Measurements from ENCODE around the gene TRPV2. TPM values are rescaled to one million over a fixed set of nuclear protein-coding genes. Genes with fewer than 3 reads are reported as not detected.
"Not testable (repeated sequence)": the region's sequence is repeated elsewhere in the genome, so short reads cannot be mapped to it uniquely, and the experiment has no call there.

Gene TRPV2
- polyA plus RNA-seq, 2 donors, result 2.7 to 2.8 TPM

- Histone ChIP-seq H3K27me3 (ENCODE audit: control insufficient read depth in 1 of 2, insufficient read depth in 2 of 2, low read length in 2 of 2) (no peaks in the 10 kb centered on the region), H3K27ac (ENCODE audit: low read depth in 2 of 2, low read length in 1 of 2) (no peak overlapping the region), H3K36me3 (ENCODE audit: control insufficient read depth in 2 of 2, insufficient read depth in 2 of 2, low read length in 1 of 2) (peaks cover 10 to 11% of the 10 kb centered on the region in 2 donors), H3K4me3 (ENCODE audit: low read depth in 1 of 2, low read length in 2 of 2) (no peak overlapping the region), H3K4me1 (ENCODE audit: control insufficient read depth in 2 of 2, insufficient read depth in 2 of 2, low read length in 1 of 2) (peaks cover 0 to 6% of the 10 kb centered on the region in 2 donors), H3K9me3 (ENCODE audit: control insufficient read depth in 2 of 2, insufficient read depth in 1 of 2, low read depth in 1 of 2, low read length in 1 of 2) (no peaks in the 10 kb centered on the region)
- WGBS, 2 donors, result 85 to 90% methylated on average over 4 of the region's 4 CpGs
Observed at GRCh38 chr17:16450028-16450427, 34.7 kb downstream of the TRPV2 start.

- WGBS, 2 donors, result 76 to 79% methylated on average over 8 of the region's 8 CpGs
- H3K9me3 ChIP-seq (ENCODE audit: control insufficient read depth in 2 of 2, insufficient read depth in 1 of 2, low read depth in 1 of 2, low read length in 1 of 2); H3K4me3 ChIP-seq (ENCODE audit: low read depth in 1 of 2, low read length in 2 of 2); H3K4me1 ChIP-seq (ENCODE audit: control insufficient read depth in 2 of 2, insufficient read depth in 2 of 2, low read length in 1 of 2); H3K36me3 ChIP-seq (ENCODE audit: control insufficient read depth in 2 of 2, insufficient read depth in 2 of 2, low read length in 1 of 2); H3K27me3 ChIP-seq (ENCODE audit: control insufficient read depth in 1 of 2, insufficient read depth in 2 of 2, low read length in 2 of 2); H3K27ac ChIP-seq (ENCODE audit: low read depth in 2 of 2, low read length in 1 of 2): not testable (repeated sequence)
Observed at GRCh38 chr17:16452268-16452667, 36.9 kb downstream of the TRPV2 start.

GRCh38 chr17:16453493-16453851, 38.1 kb downstream of the TRPV2 start:
- Histone ChIP-seq H3K4me3 (ENCODE audit: low read depth in 1 of 2, low read length in 2 of 2) (no peak overlapping the region), H3K9me3 (ENCODE audit: control insufficient read depth in 2 of 2, insufficient read depth in 1 of 2, low read depth in 1 of 2, low read length in 1 of 2) (no peaks in the 10 kb centered on the region), H3K27me3 (ENCODE audit: control insufficient read depth in 1 of 2, insufficient read depth in 2 of 2, low read length in 2 of 2) (no peaks in the 10 kb centered on the region), H3K4me1 (ENCODE audit: control insufficient read depth in 2 of 2, insufficient read depth in 2 of 2, low read length in 1 of 2) (no peaks in the 10 kb centered on the region), H3K36me3 (ENCODE audit: control insufficient read depth in 2 of 2, insufficient read depth in 2 of 2, low read length in 1 of 2) (peaks cover 6 to 7% of the 10 kb centered on the region in 2 donors), H3K27ac (ENCODE audit: low read depth in 2 of 2, low read length in 1 of 2) (no peak overlapping the region)
- WGBS, 2 donors, result 81 to 82% methylated on average over 4 of the region's 4 CpGs

GRCh38 chr17:16455997-16456741, 40.8 kb downstream of the TRPV2 start:
- no peak overlapping the region for H3K27ac ChIP-seq (ENCODE audit: low read depth in 2 of 2, low read length in 1 of 2)
- no peaks in the 10 kb centered on the region for H3K27me3 ChIP-seq (ENCODE audit: control insufficient read depth in 1 of 2, insufficient read depth in 2 of 2, low read length in 2 of 2)
- WGBS, 2 donors, result 82 to 88% methylated on average over 5 of the region's 5 CpGs
- no peak overlapping the region for H3K4me3 ChIP-seq (ENCODE audit: low read depth in 1 of 2, low read length in 2 of 2)
- no peaks in the 10 kb centered on the region for H3K4me1 ChIP-seq (ENCODE audit: control insufficient read depth in 2 of 2, insufficient read depth in 2 of 2, low read length in 1 of 2)
- H3K36me3 ChIP-seq (ENCODE audit: control insufficient read depth in 2 of 2, insufficient read depth in 2 of 2, low read length in 1 of 2), result peaks cover 0 to 4% of the 10 kb centered on the region in 2 donors
- no peaks in the 10 kb centered on the region for H3K9me3 ChIP-seq (ENCODE audit: control insufficient read depth in 2 of 2, insufficient read depth in 1 of 2, low read depth in 1 of 2, low read length in 1 of 2)

GRCh38 chr17:16456742-16457316, 41.5 kb downstream of the TRPV2 start:
- WGBS, 2 donors, result 82 to 88% methylated on average over 9 of the region's 9 CpGs
- no peak overlapping the region for H3K27ac ChIP-seq (ENCODE audit: low read depth in 2 of 2, low read length in 1 of 2)
- H3K27me3 ChIP-seq (ENCODE audit: control insufficient read depth in 1 of 2, insufficient read depth in 2 of 2, low read length in 2 of 2), result no peaks in the 10 kb centered on the region
- H3K4me1 ChIP-seq (ENCODE audit: control insufficient read depth in 2 of 2, insufficient read depth in 2 of 2, low read length in 1 of 2), result no peaks in the 10 kb centered on the region
- no peaks in the 10 kb centered on the region for H3K9me3 ChIP-seq (ENCODE audit: control insufficient read depth in 2 of 2, insufficient read depth in 1 of 2, low read depth in 1 of 2, low read length in 1 of 2)
- H3K4me3 ChIP-seq (ENCODE audit: low read depth in 1 of 2, low read length in 2 of 2), result no peak overlapping the region
- peaks cover 0 to 4% of the 10 kb centered on the region in 2 donors for H3K36me3 ChIP-seq (ENCODE audit: control insufficient read depth in 2 of 2, insufficient read depth in 2 of 2, low read length in 1 of 2)

GRCh38 chr17:16459271-16459670, 43.9 kb downstream of the TRPV2 start:
- no peak overlapping the region for H3K27ac ChIP-seq (ENCODE audit: low read depth in 2 of 2, low read length in 1 of 2)
- WGBS, 2 donors, result 81% methylated on average over 11 of the region's 11 CpGs
- no peaks in the 10 kb centered on the region for H3K27me3 ChIP-seq (ENCODE audit: control insufficient read depth in 1 of 2, insufficient read depth in 2 of 2, low read length in 2 of 2)
- H3K9me3 ChIP-seq (ENCODE audit: control insufficient read depth in 2 of 2, insufficient read depth in 1 of 2, low read depth in 1 of 2, low read length in 1 of 2), result no peaks in the 10 kb centered on the region
- H3K4me1 ChIP-seq (ENCODE audit: control insufficient read depth in 2 of 2, insufficient read depth in 2 of 2, low read length in 1 of 2), result peaks cover 0 to 3% of the 10 kb centered on the region in 2 donors
- peaks cover 0 to 4% of the 10 kb centered on the region in 2 donors for H3K36me3 ChIP-seq (ENCODE audit: control insufficient read depth in 2 of 2, insufficient read depth in 2 of 2, low read length in 1 of 2)
- H3K4me3 ChIP-seq (ENCODE audit: low read depth in 1 of 2, low read length in 2 of 2), result no peak overlapping the region

- no peaks in the 10 kb centered on the region for H3K9me3 ChIP-seq (ENCODE audit: control insufficient read depth in 2 of 2, insufficient read depth in 1 of 2, low read depth in 1 of 2, low read length in 1 of 2)
- H3K36me3 ChIP-seq (ENCODE audit: control insufficient read depth in 2 of 2, insufficient read depth in 2 of 2, low read length in 1 of 2), result peaks cover 0 to 4% of the 10 kb centered on the region in 2 donors
- no peak overlapping the region for H3K27ac ChIP-seq (ENCODE audit: low read depth in 2 of 2, low read length in 1 of 2)
- peaks cover 0 to 3% of the 10 kb centered on the region in 2 donors for H3K4me1 ChIP-seq (ENCODE audit: control insufficient read depth in 2 of 2, insufficient read depth in 2 of 2, low read length in 1 of 2)
- no peak overlapping the region for H3K4me3 ChIP-seq (ENCODE audit: low read depth in 1 of 2, low read length in 2 of 2)
- H3K27me3 ChIP-seq (ENCODE audit: control insufficient read depth in 1 of 2, insufficient read depth in 2 of 2, low read length in 2 of 2), result no peaks in the 10 kb centered on the region
- 73 to 84% methylated on average over 5 of the region's 5 CpGs for WGBS, 2 donors
Observed at GRCh38 chr17:16459855-16460550, 44.6 kb downstream of the TRPV2 start.

- H3K27ac ChIP-seq (ENCODE audit: low read depth in 2 of 2, low read length in 1 of 2), result no peak overlapping the region
- WGBS, 2 donors, result 91 to 92% methylated on average over 17 of the region's 17 CpGs
- H3K4me1 ChIP-seq (ENCODE audit: control insufficient read depth in 2 of 2, insufficient read depth in 2 of 2, low read length in 1 of 2), result peaks cover 0 to 3% of the 10 kb centered on the region in 2 donors
Observed at GRCh38 chr17:16460796-16461605, 45.6 kb downstream of the TRPV2 start.

GRCh38 chr17:16461606-16461866, 46.2 kb downstream of the TRPV2 start:
- no peaks in the 10 kb centered on the region for H3K9me3 ChIP-seq (ENCODE audit: control insufficient read depth in 2 of 2, insufficient read depth in 1 of 2, low read depth in 1 of 2, low read length in 1 of 2)
- H3K36me3 ChIP-seq (ENCODE audit: control insufficient read depth in 2 of 2, insufficient read depth in 2 of 2, low read length in 1 of 2), result peaks cover 0 to 2% of the 10 kb centered on the region in 2 donors
- no peaks in the 10 kb centered on the region for H3K27me3 ChIP-seq (ENCODE audit: control insufficient read depth in 1 of 2, insufficient read depth in 2 of 2, low read length in 2 of 2)
- WGBS, 2 donors, result 97 to 100% methylated on average over 3 of the region's 3 CpGs
- peaks cover 0 to 3% of the 10 kb centered on the region in 2 donors for H3K4me1 ChIP-seq (ENCODE audit: control insufficient read depth in 2 of 2, insufficient read depth in 2 of 2, low read length in 1 of 2)
- no peak overlapping the region for H3K4me3 ChIP-seq (ENCODE audit: low read depth in 1 of 2, low read length in 2 of 2)
- no peak overlapping the region for H3K27ac ChIP-seq (ENCODE audit: low read depth in 2 of 2, low read length in 1 of 2)

More at GRCh38 chr17:16460796-16461605, 45.6 kb downstream of the TRPV2 start:
- Histone ChIP-seq H3K27me3 (ENCODE audit: control insufficient read depth in 1 of 2, insufficient read depth in 2 of 2, low read length in 2 of 2) (no peaks in the 10 kb centered on the region), H3K9me3 (ENCODE audit: control insufficient read depth in 2 of 2, insufficient read depth in 1 of 2, low read depth in 1 of 2, low read length in 1 of 2) (no peaks in the 10 kb centered on the region), H3K36me3 (ENCODE audit: control insufficient read depth in 2 of 2, insufficient read depth in 2 of 2, low read length in 1 of 2) (peaks cover 0 to 4% of the 10 kb centered on the region in 2 donors), H3K4me3 (ENCODE audit: low read depth in 1 of 2, low read length in 2 of 2) (no peak overlapping the region)
